Lower lobe of right lung (tissue), 2 donors: Measurements from ENCODE around the gene MTMR12. TPM values are rescaled to one million over a fixed set of nuclear protein-coding genes. Genes with fewer than 3 reads are reported as not detected.

Source experiments
- ATAC-seq, 2 donors: fragments of 200-7000 bp; cut with Tn5 transposase; one replicate each; pipeline ENCODE4 v1.9.1; 2020 to 2022; ENCODE audit warnings: mild to moderate bottlenecking in 2 of 2, moderate library complexity in 2 of 2
- DNase-seq: peaks from one replicate; pipeline ENCODE4 v3.0.0-alpha.2; 2020
- H3K27ac ChIP-seq: fragments of 200-600 bp; one replicate; pipeline ENCODE4 v1.8.0; 2022
- H3K27me3 ChIP-seq: fragments of 200-600 bp; one replicate; pipeline ENCODE4 v1.8.0; 2022; ENCODE audit warnings: low read depth
- H3K36me3 ChIP-seq: fragments of 200-600 bp; one replicate; pipeline ENCODE4 v1.8.0; 2022; ENCODE audit warnings: mild to moderate bottlenecking
- H3K4me1 ChIP-seq: fragments of 200-600 bp; one replicate; pipeline ENCODE4 v1.8.0; 2022
- H3K4me3 ChIP-seq: fragments of 200-600 bp; one replicate; pipeline ENCODE4 v1.8.0; 2022; ENCODE audit warnings: mild to moderate bottlenecking
- H3K9me3 ChIP-seq: fragments of 200-600 bp; one replicate; pipeline ENCODE4 v1.8.0; 2022
- intact Hi-C: fragments of 100-400 bp; cut with DNase I; formaldehyde crosslinking; loops from one replicate; pipeline ENCODE4 v1.11.0; 2022
- total RNA-seq: library from RNA; stranded (reverse); fragmentation: NEBNext Ultra II Directional; extraction: Animal tissue kit (Norgen Biotek cat#: 25700); gene quantifications from one replicate; pipeline ENCODE4 v1.2.1, GENCODE V29; 2021
- TF ChIP-seq, protein P1 (sequence below): fragments of 200-600 bp; IDR thresholded peaks from one replicate; pipeline ENCODE4 v1.8.0; 2022; ENCODE audit warnings: antibody characterized with exemption, mild to moderate bottlenecking
- donor health status: DM: no; HTN: yes; CAD: no; lungs with severe emphysema.

MTMR12 gene
- total RNA-seq, 1 donor from 2014 or later: 39.3 TPM

DNA sequence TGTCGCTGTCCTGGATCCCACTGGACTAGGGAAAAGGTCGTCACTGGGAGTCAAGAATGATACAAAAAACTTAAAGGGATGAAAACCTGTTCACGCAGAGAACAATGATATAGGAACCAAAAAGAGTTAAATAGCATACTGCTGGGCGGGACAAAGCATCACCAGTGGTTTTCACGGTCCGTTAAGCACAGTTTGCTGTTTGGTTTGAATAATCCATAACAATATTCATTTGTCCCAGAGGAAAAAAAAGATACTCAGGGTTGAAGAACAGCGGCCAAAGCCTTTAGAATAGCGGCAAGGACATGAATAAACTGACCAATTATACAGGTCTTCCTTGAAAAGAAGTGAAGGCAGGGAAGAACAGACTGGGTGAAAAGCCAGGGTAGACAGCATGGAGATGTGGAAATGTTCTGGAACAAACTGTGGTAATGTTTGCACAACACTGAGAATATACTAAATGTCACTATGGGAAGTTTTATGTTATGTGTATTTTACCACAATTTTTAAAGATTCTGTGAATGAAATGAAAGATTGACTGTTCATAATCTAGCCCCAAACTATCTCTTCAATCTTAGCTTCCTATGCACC is 60.8 kb downstream of the MTMR12 start:
- TF ChIP-seq, protein P1, sequence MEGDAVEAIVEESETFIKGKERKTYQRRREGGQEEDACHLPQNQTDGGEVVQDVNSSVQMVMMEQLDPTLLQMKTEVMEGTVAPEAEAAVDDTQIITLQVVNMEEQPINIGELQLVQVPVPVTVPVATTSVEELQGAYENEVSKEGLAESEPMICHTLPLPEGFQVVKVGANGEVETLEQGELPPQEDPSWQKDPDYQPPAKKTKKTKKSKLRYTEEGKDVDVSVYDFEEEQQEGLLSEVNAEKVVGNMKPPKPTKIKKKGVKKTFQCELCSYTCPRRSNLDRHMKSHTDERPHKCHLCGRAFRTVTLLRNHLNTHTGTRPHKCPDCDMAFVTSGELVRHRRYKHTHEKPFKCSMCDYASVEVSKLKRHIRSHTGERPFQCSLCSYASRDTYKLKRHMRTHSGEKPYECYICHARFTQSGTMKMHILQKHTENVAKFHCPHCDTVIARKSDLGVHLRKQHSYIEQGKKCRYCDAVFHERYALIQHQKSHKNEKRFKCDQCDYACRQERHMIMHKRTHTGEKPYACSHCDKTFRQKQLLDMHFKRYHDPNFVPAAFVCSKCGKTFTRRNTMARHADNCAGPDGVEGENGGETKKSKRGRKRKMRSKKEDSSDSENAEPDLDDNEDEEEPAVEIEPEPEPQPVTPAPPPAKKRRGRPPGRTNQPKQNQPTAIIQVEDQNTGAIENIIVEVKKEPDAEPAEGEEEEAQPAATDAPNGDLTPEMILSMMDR: no peak
- Histone ChIP-seq H3K27ac (no peak overlapping the region), H3K4me1 (peaks cover 17% of the 10 kb centered on the region), H3K4me3 (no peak overlapping the region), H3K36me3 (peaks cover 91% of the 10 kb centered on the region), H3K9me3 (no peaks in the 10 kb centered on the region), H3K27me3 (no peaks in the 10 kb centered on the region)
- ATAC-seq (peak in 1 of 2 donors; percentile 52), DNase-seq (no peak)
- intact Hi-C loops: no loop called here

DNA sequence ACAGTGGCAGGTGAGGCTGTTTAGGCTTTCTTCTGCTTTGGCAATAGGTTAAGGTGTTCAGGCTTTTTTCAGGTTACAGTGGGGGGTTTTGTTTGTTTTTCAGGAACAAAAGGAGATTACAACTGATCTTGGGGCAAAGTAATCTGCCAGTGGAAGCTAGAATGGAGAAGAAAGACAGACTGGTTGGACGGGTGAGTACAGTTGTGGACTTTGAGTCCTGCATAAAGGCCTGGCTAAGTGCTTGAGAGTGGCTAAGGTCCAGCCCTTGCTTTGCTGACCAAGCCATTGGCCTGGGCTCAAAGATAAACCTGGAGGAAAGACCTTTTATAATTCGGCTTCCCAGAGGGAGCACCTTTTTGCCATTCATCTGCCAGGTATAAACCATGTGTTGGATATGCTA is 63.1 kb downstream of the MTMR12 start:
- intact Hi-C loops: no loop called here
- Histone ChIP-seq H3K27me3 (no peaks in the 10 kb centered on the region), H3K36me3 (peaks cover 95% of the 10 kb centered on the region), H3K27ac (no peak overlapping the region), H3K9me3 (no peaks in the 10 kb centered on the region), H3K4me3 (no peak overlapping the region), H3K4me1 (no peaks in the 10 kb centered on the region)
- ATAC-seq: peak in 1 of 2 donors; percentile 44
- DNase-seq: no peak
- TF ChIP-seq, protein P1: no peak

DNA sequence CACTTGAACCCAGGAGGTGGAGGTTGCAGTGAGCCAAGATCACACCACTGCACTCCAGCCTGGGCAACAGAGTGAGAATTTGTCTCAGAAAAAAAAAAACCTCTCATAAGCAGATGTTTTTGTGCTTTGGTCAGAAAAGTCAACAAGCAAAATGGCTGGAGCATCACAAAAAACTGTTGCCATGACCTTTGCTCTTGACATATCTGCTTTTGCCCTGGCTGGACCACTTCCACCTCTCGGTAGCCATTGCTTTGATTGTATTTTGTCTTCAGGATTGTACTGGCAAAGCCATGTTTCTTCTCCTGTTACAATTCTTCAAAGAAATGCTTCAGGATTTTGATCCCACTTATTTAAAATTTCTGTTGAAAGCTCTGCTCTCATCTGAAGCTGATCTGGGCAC is 67.0 kb downstream of the MTMR12 start:
- no peaks in the 10 kb centered on the region for H3K9me3 ChIP-seq
- H3K4me3 ChIP-seq: no peak overlapping the region
- TF ChIP-seq, protein P1: no peak
- H3K36me3 ChIP-seq: peaks cover 95% of the 10 kb centered on the region
- intact Hi-C loops: no loop called here
- no peak for ATAC-seq
- no peaks in the 10 kb centered on the region for H3K27me3 ChIP-seq
- no peak for DNase-seq
- H3K27ac ChIP-seq: no peak overlapping the region
- H3K4me1 ChIP-seq: no peaks in the 10 kb centered on the region

DNA sequence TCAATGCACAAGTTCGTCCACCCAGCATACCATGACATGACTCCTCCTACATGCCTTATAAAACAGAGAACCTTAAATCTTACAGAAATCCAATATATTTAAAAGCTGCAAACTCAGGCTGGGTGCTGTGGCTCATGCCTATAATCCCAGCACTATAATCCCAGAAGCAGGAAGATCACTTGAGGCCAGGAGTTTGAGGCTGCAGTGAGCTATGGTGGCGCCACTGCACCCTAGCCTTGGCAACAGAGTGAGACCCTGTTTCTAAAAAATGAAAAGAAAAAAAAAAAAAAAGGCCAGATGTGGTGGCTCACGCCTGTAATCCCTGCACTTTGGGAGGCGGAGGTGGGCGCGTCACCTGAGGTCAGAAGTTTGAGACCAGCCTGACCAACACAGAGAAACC is 68.7 kb downstream of the MTMR12 start:
- Histone ChIP-seq H3K9me3 (no peaks in the 10 kb centered on the region), H3K4me3 (no peak overlapping the region), H3K27me3 (no peaks in the 10 kb centered on the region), H3K4me1 (no peaks in the 10 kb centered on the region), H3K27ac (no peak overlapping the region), H3K36me3 (peaks cover 91% of the 10 kb centered on the region)
- TF ChIP-seq, protein P1: no peak
- ATAC-seq (no peak), DNase-seq (no peak)
- intact Hi-C loops: no loop called here

DNA sequence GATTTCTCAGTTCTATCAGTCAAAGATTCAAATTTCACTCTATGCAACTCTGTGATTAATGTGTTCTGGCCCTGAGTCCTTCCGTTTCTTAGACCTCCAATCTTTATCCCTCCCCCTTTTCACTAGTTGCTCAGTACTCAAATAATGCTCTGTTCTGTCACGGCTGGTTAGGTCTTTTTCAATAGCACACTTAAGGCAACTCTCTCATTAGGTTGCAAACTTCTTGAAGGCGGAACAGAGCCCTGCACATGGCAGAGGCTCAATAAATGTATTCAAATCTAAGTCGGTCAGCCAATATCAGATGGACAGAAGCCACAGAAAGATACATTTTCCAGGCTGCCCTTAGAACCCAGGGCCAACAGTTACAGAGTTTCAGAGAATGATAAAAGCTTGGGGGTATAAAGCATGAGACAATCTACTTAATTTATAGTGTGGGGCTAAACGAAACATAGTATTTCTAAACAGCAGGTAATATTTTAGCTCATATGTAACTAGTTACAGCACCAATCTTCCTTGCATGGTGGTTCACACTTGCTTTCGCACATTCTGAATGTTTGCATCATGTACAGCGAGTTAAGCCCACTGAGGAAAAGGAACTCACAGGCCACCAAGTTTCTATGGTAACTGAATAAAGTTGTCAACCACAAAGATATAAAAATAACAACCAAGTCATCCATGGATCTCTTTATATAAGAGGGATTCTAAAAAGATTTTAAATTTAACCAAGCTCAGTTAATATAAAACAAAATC is 71.5 kb downstream of the MTMR12 start:
- no peak overlapping the region for H3K4me3 ChIP-seq
- intact Hi-C loops: no loop called here
- TF ChIP-seq, protein P1: no peak
- H3K27me3 ChIP-seq: no peaks in the 10 kb centered on the region
- H3K4me1 ChIP-seq: no peaks in the 10 kb centered on the region
- no peaks in the 10 kb centered on the region for H3K9me3 ChIP-seq
- ATAC-seq (no peak), DNase-seq (no peak)
- H3K27ac ChIP-seq: no peak overlapping the region
- H3K36me3 ChIP-seq: peaks cover 89% of the 10 kb centered on the region
